H9 (cell line): ENCODE data around the gene FCF1. TPM values are rescaled to one million over a fixed set of nuclear protein-coding genes. Genes with fewer than 3 reads are reported as not detected.

Source experiments
- DNase-seq: peaks from one replicate; pipeline ENCODE4 v3.0.0-alpha.2; 2017
- H2AFZ ChIP-seq: one replicate; pipeline ENCODE4 v1.6.1; 2013; ENCODE audit warnings: mild to moderate bottlenecking, low read length, control low read depth, moderate library complexity
- H2AK5ac ChIP-seq: 2 replicates; pipeline ENCODE4 v1.6.1; 2013; ENCODE audit warnings: low read length, control low read depth, mixed read lengths; ENCODE audit not compliant: insufficient read length
- H2BK120ac ChIP-seq: one replicate; pipeline ENCODE4 v1.6.1; 2013; ENCODE audit warnings: low read depth, mild to moderate bottlenecking, low read length, control low read depth, inconsistent platforms; ENCODE audit not compliant: poor library complexity, severe bottlenecking
- H2BK12ac ChIP-seq: 2 replicates; pipeline ENCODE4 v1.6.1; 2013; ENCODE audit warnings: low read length, control low read depth, mixed read lengths, low read depth; ENCODE audit not compliant: insufficient read length
- H2BK15ac ChIP-seq: 2 replicates; pipeline ENCODE4 v1.6.1; 2013; ENCODE audit warnings: low read depth, low read length, control low read depth
- H2BK20ac ChIP-seq: one replicate; pipeline ENCODE4 v1.6.1; 2013; ENCODE audit warnings: low read depth, mild to moderate bottlenecking, low read length, control low read depth, inconsistent platforms; ENCODE audit not compliant: poor library complexity, severe bottlenecking
- H2BK5ac ChIP-seq: 2 replicates; pipeline ENCODE4 v1.6.1; 2013; ENCODE audit warnings: low read length, control low read depth, mixed read lengths; ENCODE audit not compliant: insufficient read length
- H3K14ac ChIP-seq: 2 replicates; pipeline ENCODE4 v1.6.1; 2013; ENCODE audit warnings: low read length, control low read depth; ENCODE audit not compliant: insufficient read depth
- H3K18ac ChIP-seq: 2 replicates; pipeline ENCODE4 v1.6.1; 2013; ENCODE audit warnings: low read depth, mild to moderate bottlenecking, mixed read lengths, low read length, control low read depth; ENCODE audit not compliant: insufficient read length
- H3K23ac ChIP-seq: 2 replicates; pipeline ENCODE4 v1.6.1; 2013; ENCODE audit warnings: low read length, control low read depth, mixed read lengths, low read depth; ENCODE audit not compliant: insufficient read length
- H3K23me2 ChIP-seq: 2 replicates; pipeline ENCODE4 v1.6.1; 2013; ENCODE audit warnings: low read depth, mild to moderate bottlenecking, mixed read lengths, low read length, control low read depth; ENCODE audit not compliant: insufficient read length, poor library complexity, severe bottlenecking
- H3K27ac ChIP-seq: 2 replicates; pipeline ENCODE4 v1.5.1; 2013; ENCODE audit warnings: low read length, control low read depth, mixed read lengths, low read depth; ENCODE audit not compliant: insufficient read length
- H3K27me3 ChIP-seq: 2 replicates; pipeline ENCODE4 v1.6.1; 2013; ENCODE audit warnings: low read length, control low read depth, inconsistent platforms; ENCODE audit not compliant: insufficient read depth
- H3K4ac ChIP-seq: 2 replicates; pipeline ENCODE4 v1.6.1; 2013; ENCODE audit warnings: low read depth, mild to moderate bottlenecking, control low read depth, inconsistent platforms, low read length, moderate library complexity
- H3K4me1 ChIP-seq: 2 replicates; pipeline ENCODE4 v1.6.1; 2013; ENCODE audit warnings: low read length, control low read depth, inconsistent platforms; ENCODE audit not compliant: insufficient read depth
- H3K4me2 ChIP-seq: 2 replicates; pipeline ENCODE4 v1.6.1; 2013; ENCODE audit warnings: low read length, control low read depth, mixed read lengths; ENCODE audit not compliant: insufficient read length, insufficient read depth
- H3K56ac ChIP-seq: 2 replicates; pipeline ENCODE4 v1.6.1; 2013; ENCODE audit warnings: low read depth, mild to moderate bottlenecking, mixed read lengths, low read length, control low read depth; ENCODE audit not compliant: insufficient read length
- H3K79me1 ChIP-seq: 2 replicates; pipeline ENCODE4 v1.6.1; 2013; ENCODE audit warnings: low read depth, mild to moderate bottlenecking, moderate library complexity, low read length, control low read depth, inconsistent platforms; ENCODE audit not compliant: insufficient read depth, poor library complexity, severe bottlenecking
- H3K79me2 ChIP-seq: 2 replicates; pipeline ENCODE4 v1.6.1; 2013; ENCODE audit warnings: low read length, control low read depth, inconsistent platforms; ENCODE audit not compliant: insufficient read depth
- H3K9ac ChIP-seq: 2 replicates; pipeline ENCODE4 v1.6.1; 2013; ENCODE audit warnings: low read length, control low read depth, mixed read lengths; ENCODE audit not compliant: insufficient read length; ENCODE audit errors: extremely low read depth
- H3K9me3 ChIP-seq: one replicate; pipeline ENCODE4 v1.6.1; 2013; ENCODE audit warnings: low read depth, low read length, inconsistent platforms; ENCODE audit not compliant: control insufficient read depth
- H3T11ph ChIP-seq: one replicate; pipeline ENCODE4 v1.6.1; 2013; ENCODE audit warnings: mild to moderate bottlenecking, low read length, control low read depth, inconsistent platforms
- H4K20me1 ChIP-seq: one replicate; pipeline ENCODE4 v1.6.1; 2013; ENCODE audit not compliant: control insufficient read depth, insufficient read length, insufficient read depth
- H4K5ac ChIP-seq: 2 replicates; pipeline ENCODE4 v1.6.1; 2013; ENCODE audit warnings: low read depth, mild to moderate bottlenecking, mixed read lengths, low read length, control low read depth; ENCODE audit not compliant: insufficient read length
- H4K8ac ChIP-seq: replicated peaks from 2 replicates; pipeline ENCODE4 v1.6.1; 2013; ENCODE audit warnings: low read length, control low read depth, mixed read lengths, low read depth; ENCODE audit not compliant: insufficient read length
- H4K91ac ChIP-seq: 2 replicates; pipeline ENCODE4 v1.6.1; 2013; ENCODE audit warnings: low read depth, mild to moderate bottlenecking, moderate library complexity, mixed read lengths, low read length, control low read depth; ENCODE audit not compliant: insufficient read length
- H3K27ac Mint-ChIP-seq, 3 experiments: 2 replicates in 2 of 3; 3 replicates in 1 of 3; pipeline ENCODE4 v1.8.0; 2020 to 2021; ENCODE audit warnings: mixed read lengths in 3 of 3, mild to moderate bottlenecking in 1 of 3, moderate library complexity in 1 of 3
- H3K27me3 Mint-ChIP-seq: 2 replicates; pipeline ENCODE4 v1.8.0; 2021; ENCODE audit warnings: low read depth, mild to moderate bottlenecking, moderate library complexity, mixed read lengths
- H3K36me3 Mint-ChIP-seq, 3 experiments: 2 replicates in 2 of 3; 3 replicates in 1 of 3; pipeline ENCODE4 v1.8.0; 2020 to 2021; ENCODE audit warnings: low read depth in 3 of 3, mixed read lengths in 3 of 3; ENCODE audit not compliant: insufficient read depth in 1 of 3
- H3K4me1 Mint-ChIP-seq, 2 experiments: 2 replicates each; pipeline ENCODE4 v1.8.0; 2020; ENCODE audit warnings: mixed read lengths in 2 of 2
- H3K4me3 Mint-ChIP-seq, 2 experiments: 2 replicates in 1 of 2; 3 replicates in 1 of 2; pipeline ENCODE4 v1.8.0; 2020 to 2021; ENCODE audit warnings: mild to moderate bottlenecking in 2 of 2, mixed read lengths in 2 of 2, moderate library complexity in 1 of 2
- H3K9me3 Mint-ChIP-seq, 2 experiments: 2 replicates in 1 of 2; 3 replicates in 1 of 2; pipeline ENCODE4 v1.8.0; 2020; ENCODE audit warnings: mild to moderate bottlenecking in 2 of 2, mixed read lengths in 2 of 2, moderate library complexity in 1 of 2
- WGBS: extraction: QIAGEN DNeasy Blood & Tissue Kit; methylation state at CpG from one replicate; pipeline ENCODE4 v1.1.7; 2013; ENCODE audit warnings: missing lambda C conversion rate, low lambda C conversion rate, mixed read lengths; ENCODE audit not compliant: insufficient read length; ENCODE audit errors: extremely low coverage; 5-methylcytosine and 5-hydroxymethylcytosine counted together
- total RNA-seq: library from RNA; stranded (reverse); gene quantifications from 2 replicates; pipeline ENCODE4 v1.2.1, GENCODE V29; 2021
- TF ChIP-seq, protein P1 (sequence below): fragments of 200-600 bp; sonication (generic); conservative IDR thresholded peaks from 3 replicates; pipeline ENCODE4 v1.8.0; 2021; ENCODE audit warnings: antibody characterized with exemption, mild to moderate bottlenecking

FCF1 gene
- total RNA-seq, 1 experiment from 2014 or later = 87.7 TPM

DNA sequence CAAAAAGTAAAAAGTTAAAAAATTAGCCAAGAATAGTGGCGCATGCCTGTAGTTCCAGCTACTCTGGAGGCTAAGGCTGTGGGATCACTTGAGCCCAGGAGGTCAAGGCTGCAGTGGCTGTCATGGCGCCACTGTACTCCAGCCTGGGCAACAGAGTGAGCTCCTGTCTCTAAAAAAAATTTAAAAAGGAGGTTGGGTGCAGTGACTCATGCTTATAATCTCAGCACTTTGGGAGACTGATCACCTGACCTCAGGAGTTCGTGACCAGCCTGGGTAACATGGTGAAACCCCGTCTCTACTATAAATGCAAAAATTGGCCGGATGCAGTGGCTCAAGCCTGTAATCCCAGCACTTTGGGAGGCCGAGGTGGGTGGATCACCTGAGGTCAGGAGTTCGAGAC, 42.0 kb downstream of the FCF1 start:
- Histone ChIP-seq H2AK5ac (no peak overlapping the region), H3K4ac (no peak overlapping the region), H3K79me2 (no peaks in the 10 kb centered on the region), H2BK5ac (no peak overlapping the region), H3K56ac (no peak overlapping the region), H3K4me1 (no peaks in the 10 kb centered on the region), H3K9me3 (no peaks in the 10 kb centered on the region), H2BK20ac (no peak overlapping the region), H3K4me2 (no peak overlapping the region), H2BK15ac (no peak overlapping the region), H4K5ac (no peak overlapping the region), H3K9ac (no peak overlapping the region), H4K91ac (no peak overlapping the region), H4K20me1 (no peaks in the 10 kb centered on the region), H3K18ac (no peak overlapping the region), H3K23ac (no peak overlapping the region), H2BK12ac (no peak overlapping the region), H2AFZ (no peak overlapping the region), H3T11ph (no peak overlapping the region), H3K79me1 (no peaks in the 10 kb centered on the region), H2BK120ac (no peak overlapping the region), H3K14ac (no peak overlapping the region), H3K27ac (no peak overlapping the region), H3K27me3 (no peaks in the 10 kb centered on the region), H4K8ac (no peak overlapping the region), H3K23me2 (no peaks in the 10 kb centered on the region)
- TF ChIP-seq, protein P1, sequence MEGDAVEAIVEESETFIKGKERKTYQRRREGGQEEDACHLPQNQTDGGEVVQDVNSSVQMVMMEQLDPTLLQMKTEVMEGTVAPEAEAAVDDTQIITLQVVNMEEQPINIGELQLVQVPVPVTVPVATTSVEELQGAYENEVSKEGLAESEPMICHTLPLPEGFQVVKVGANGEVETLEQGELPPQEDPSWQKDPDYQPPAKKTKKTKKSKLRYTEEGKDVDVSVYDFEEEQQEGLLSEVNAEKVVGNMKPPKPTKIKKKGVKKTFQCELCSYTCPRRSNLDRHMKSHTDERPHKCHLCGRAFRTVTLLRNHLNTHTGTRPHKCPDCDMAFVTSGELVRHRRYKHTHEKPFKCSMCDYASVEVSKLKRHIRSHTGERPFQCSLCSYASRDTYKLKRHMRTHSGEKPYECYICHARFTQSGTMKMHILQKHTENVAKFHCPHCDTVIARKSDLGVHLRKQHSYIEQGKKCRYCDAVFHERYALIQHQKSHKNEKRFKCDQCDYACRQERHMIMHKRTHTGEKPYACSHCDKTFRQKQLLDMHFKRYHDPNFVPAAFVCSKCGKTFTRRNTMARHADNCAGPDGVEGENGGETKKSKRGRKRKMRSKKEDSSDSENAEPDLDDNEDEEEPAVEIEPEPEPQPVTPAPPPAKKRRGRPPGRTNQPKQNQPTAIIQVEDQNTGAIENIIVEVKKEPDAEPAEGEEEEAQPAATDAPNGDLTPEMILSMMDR = no peak
- no peak for DNase-seq
- H3K27ac Mint-ChIP-seq = no peak overlapping the region; a peak in 1 of 7 replicates
- peaks cover 17 to 21% of the 10 kb centered on the region in 2 experiments for H3K9me3 Mint-ChIP-seq
- peaks cover 2 to 17% (median 6%) of the 10 kb centered on the region in 3 experiments; a peak in 6 of 7 replicates for H3K36me3 Mint-ChIP-seq
- H3K27me3 Mint-ChIP-seq = peaks cover 2% of the 10 kb centered on the region
- WGBS = no CpG with 5 or more reads among the region's 7 CpGs
- H3K4me1 Mint-ChIP-seq = no peaks in the 10 kb centered on the region
- no peak overlapping the region for H3K4me3 Mint-ChIP-seq
